HepG2 (cell line): ENCODE measurements around the gene PSMB3.

Experiments used
- EP300 ChIP-seq, 3 experiments: sonication (generic) in 1 of 3; formaldehyde crosslinking in 1 of 3; IDR thresholded peaks; 2 replicates each; pipeline versions ENCODE4 v1.5.1 to v1.6.1; 2011 to 2020; ENCODE audit warnings: low read depth in 2 of 3, low read length in 2 of 3, borderline replicate concordance in 1 of 3, improper control_type of control experiment in 1 of 3, mild to moderate bottlenecking in 1 of 3, missing genetic modification reagents in 1 of 3, moderate library complexity in 1 of 3
- GATA4 ChIP-seq: sonication (generic); IDR thresholded peaks from 2 replicates; pipeline ENCODE4 v1.6.1; 2016; ENCODE audit warnings: antibody characterized with exemption, low read depth, borderline replicate concordance
- MED1 ChIP-seq: sonication (generic); formaldehyde crosslinking; IDR thresholded peaks from 2 replicates; pipeline ENCODE4 v1.4.0; 2020; ENCODE audit warnings: missing genetic modification reagents
- RAD21 ChIP-seq: fragments of 450-650 bp; formaldehyde crosslinking; IDR thresholded peaks from 2 replicates; pipeline ENCODE4 v1.5.0; 2020; ENCODE audit warnings: mild to moderate bottlenecking
- SP1 ChIP-seq, 2 experiments: fragments of 450-650 bp in 1 of 2; sonication (generic) in 1 of 2; formaldehyde crosslinking in 1 of 2; IDR thresholded peaks; 2 replicates each; pipeline versions ENCODE4 v1.4.0 to v1.6.1; 2016 to 2020; ENCODE audit warnings: missing genetic modification reagents in 1 of 2
- SRSF1 ChIP-seq: fragments of 200-400 bp; formaldehyde crosslinking; optimal IDR thresholded peaks from 2 replicates; pipeline ENCODE3; 2017; ENCODE audit warnings: mild to moderate bottlenecking, low read depth, low read length, moderate library complexity
- ZKSCAN8 ChIP-seq: IDR thresholded peaks from 2 replicates; pipeline ENCODE4 v1.6.1; 2016; ENCODE audit warnings: borderline replicate concordance, missing genetic modification reagents, missing compliant biosample characterization
- ZNF10 ChIP-seq: sonication (generic); formaldehyde crosslinking; IDR thresholded peaks from 2 replicates; pipeline ENCODE4 v1.4.0; 2020; ENCODE audit warnings: mild to moderate bottlenecking, low read depth, missing genetic modification reagents, borderline replicate concordance
- ZNF282 ChIP-seq: fragments of 450-650 bp; IDR thresholded peaks from 2 replicates; pipeline ENCODE4 v1.6.1; 2018; ENCODE audit not compliant: partially characterized antibody
- ZNF720 ChIP-seq: sonication (generic); formaldehyde crosslinking; IDR thresholded peaks from 2 replicates; pipeline ENCODE4 v1.4.0; 2020; ENCODE audit warnings: missing genetic modification reagents
- TF ChIP-seq, protein P1 (sequence below): sonication (generic); formaldehyde crosslinking; conservative IDR thresholded peaks from 2 replicates; pipeline ENCODE4 v1.8.0; 2022; ENCODE audit warnings: low read depth, missing genetic modification reagents
- TF ChIP-seq, protein P2 (sequence below), 2 experiments: IDR thresholded peaks; 2 replicates each; pipeline ENCODE4 v1.6.1; 2011 to 2012; ENCODE audit warnings: low read length in 2 of 2, borderline replicate concordance in 1 of 2, low read depth in 1 of 2, mild to moderate bottlenecking in 1 of 2, moderate library complexity in 1 of 2
- TF ChIP-seq, protein P3 (sequence below): sonication (generic); formaldehyde crosslinking; IDR thresholded peaks from 2 replicates; pipeline ENCODE4 v1.4.0; 2020; ENCODE audit warnings: missing genetic modification reagents
- TF ChIP-seq, protein P4 (sequence below): sonication (generic); formaldehyde crosslinking; IDR thresholded peaks from 2 replicates; pipeline ENCODE4 v1.5.0; 2020; ENCODE audit warnings: mild to moderate bottlenecking, missing genetic modification reagents, moderate library complexity

DNA sequence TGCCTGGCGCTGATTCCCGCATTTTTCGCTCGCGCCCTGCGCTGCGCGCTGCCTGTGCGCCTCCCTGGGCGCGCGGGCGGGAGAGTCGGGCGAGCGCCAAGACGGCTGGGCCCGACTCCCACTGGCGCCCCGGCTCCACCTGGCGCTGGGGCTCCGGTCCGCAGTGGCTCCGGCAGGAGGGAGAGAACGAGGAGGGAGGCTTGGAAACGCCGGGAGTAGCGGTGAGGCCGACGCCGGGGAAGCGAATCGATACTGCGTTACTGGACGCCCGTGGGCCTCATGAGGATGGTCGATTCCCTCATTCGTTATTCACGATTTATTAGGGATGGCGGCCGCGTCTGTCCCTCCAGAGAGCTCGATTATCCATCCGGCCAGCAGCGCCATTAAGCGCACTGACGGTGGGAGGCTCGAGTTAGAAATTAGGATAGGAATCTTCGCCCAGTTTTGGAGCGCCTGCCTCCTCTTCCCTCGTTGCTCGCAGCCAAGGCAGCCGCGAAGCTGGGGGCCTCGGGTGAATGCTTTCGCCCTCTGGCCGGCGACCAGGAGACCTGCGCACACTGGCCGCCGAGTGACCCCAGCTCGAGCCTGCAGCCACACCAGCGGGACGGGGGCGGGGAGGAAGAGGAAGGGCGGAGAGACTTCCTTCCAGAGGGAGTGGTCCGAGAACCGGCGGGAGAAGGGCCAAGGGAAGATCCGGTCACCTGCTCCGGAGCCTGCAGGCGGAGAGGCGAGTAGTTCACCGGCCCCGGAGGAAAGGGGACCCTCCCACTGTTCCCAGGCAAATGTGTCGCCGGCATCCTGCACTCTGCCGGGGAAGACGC, 3.1 kb upstream of the PSMB3 start:
- TF ChIP-seq MED1 (CRISPR knock-in tag) (no peak; the same call in none of the 2 replicates), SP1 (IDR thresholded peaks at IDR 0.05) (no peak), SP1 (CRISPR knock-in tag; IDR thresholded peaks at IDR 0.05) (no peak), ZKSCAN8 (CRISPR knock-in tag) (no peak), ZNF10 (CRISPR knock-in tag) (no peak), EP300 (IDR thresholded peaks at IDR 0.05; ENCODE audit: low read depth in 2 of 2, low read length in 2 of 2) (no peak), EP300 (CRISPR knock-in tag; IDR thresholded peaks at IDR 0.05; ENCODE audit: borderline replicate concordance) (peak; percentile 15; the same call in 1 of the 2 replicates), RAD21 (0 out of 2 replicates have a peak, but pooled peaks have one; percentile 25), ZNF720 (CRISPR knock-in tag) (no peak), GATA4 (peak; percentile 76), SRSF1 (peak; percentile 44), ZNF282 (no peak)
- TF ChIP-seq, protein P1, sequence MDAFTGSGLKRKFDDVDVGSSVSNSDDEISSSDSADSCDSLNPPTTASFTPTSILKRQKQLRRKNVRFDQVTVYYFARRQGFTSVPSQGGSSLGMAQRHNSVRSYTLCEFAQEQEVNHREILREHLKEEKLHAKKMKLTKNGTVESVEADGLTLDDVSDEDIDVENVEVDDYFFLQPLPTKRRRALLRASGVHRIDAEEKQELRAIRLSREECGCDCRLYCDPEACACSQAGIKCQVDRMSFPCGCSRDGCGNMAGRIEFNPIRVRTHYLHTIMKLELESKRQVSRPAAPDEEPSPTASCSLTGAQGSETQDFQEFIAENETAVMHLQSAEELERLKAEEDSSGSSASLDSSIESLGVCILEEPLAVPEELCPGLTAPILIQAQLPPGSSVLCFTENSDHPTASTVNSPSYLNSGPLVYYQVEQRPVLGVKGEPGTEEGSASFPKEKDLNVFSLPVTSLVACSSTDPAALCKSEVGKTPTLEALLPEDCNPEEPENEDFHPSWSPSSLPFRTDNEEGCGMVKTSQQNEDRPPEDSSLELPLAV (CRISPR knock-in tag) = peak; percentile 76; the same call in 1 of the 2 replicates
- TF ChIP-seq, protein P2, sequence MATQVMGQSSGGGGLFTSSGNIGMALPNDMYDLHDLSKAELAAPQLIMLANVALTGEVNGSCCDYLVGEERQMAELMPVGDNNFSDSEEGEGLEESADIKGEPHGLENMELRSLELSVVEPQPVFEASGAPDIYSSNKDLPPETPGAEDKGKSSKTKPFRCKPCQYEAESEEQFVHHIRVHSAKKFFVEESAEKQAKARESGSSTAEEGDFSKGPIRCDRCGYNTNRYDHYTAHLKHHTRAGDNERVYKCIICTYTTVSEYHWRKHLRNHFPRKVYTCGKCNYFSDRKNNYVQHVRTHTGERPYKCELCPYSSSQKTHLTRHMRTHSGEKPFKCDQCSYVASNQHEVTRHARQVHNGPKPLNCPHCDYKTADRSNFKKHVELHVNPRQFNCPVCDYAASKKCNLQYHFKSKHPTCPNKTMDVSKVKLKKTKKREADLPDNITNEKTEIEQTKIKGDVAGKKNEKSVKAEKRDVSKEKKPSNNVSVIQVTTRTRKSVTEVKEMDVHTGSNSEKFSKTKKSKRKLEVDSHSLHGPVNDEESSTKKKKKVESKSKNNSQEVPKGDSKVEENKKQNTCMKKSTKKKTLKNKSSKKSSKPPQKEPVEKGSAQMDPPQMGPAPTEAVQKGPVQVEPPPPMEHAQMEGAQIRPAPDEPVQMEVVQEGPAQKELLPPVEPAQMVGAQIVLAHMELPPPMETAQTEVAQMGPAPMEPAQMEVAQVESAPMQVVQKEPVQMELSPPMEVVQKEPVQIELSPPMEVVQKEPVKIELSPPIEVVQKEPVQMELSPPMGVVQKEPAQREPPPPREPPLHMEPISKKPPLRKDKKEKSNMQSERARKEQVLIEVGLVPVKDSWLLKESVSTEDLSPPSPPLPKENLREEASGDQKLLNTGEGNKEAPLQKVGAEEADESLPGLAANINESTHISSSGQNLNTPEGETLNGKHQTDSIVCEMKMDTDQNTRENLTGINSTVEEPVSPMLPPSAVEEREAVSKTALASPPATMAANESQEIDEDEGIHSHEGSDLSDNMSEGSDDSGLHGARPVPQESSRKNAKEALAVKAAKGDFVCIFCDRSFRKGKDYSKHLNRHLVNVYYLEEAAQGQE (IDR thresholded peaks at IDR 0.05; ENCODE audit: borderline replicate concordance in 1 of 2, low read depth in 1 of 2, low read length in 2 of 2) = 0 out of 4 replicates have a peak, but pooled peaks of 1 of the 2 experiments have one; percentile 40
- TF ChIP-seq, protein P3, sequence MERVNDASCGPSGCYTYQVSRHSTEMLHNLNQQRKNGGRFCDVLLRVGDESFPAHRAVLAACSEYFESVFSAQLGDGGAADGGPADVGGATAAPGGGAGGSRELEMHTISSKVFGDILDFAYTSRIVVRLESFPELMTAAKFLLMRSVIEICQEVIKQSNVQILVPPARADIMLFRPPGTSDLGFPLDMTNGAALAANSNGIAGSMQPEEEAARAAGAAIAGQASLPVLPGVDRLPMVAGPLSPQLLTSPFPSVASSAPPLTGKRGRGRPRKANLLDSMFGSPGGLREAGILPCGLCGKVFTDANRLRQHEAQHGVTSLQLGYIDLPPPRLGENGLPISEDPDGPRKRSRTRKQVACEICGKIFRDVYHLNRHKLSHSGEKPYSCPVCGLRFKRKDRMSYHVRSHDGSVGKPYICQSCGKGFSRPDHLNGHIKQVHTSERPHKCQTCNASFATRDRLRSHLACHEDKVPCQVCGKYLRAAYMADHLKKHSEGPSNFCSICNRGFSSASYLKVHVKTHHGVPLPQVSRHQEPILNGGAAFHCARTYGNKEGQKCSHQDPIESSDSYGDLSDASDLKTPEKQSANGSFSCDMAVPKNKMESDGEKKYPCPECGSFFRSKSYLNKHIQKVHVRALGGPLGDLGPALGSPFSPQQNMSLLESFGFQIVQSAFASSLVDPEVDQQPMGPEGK (CRISPR knock-in tag) = peak; percentile 73
- TF ChIP-seq, protein P4, sequence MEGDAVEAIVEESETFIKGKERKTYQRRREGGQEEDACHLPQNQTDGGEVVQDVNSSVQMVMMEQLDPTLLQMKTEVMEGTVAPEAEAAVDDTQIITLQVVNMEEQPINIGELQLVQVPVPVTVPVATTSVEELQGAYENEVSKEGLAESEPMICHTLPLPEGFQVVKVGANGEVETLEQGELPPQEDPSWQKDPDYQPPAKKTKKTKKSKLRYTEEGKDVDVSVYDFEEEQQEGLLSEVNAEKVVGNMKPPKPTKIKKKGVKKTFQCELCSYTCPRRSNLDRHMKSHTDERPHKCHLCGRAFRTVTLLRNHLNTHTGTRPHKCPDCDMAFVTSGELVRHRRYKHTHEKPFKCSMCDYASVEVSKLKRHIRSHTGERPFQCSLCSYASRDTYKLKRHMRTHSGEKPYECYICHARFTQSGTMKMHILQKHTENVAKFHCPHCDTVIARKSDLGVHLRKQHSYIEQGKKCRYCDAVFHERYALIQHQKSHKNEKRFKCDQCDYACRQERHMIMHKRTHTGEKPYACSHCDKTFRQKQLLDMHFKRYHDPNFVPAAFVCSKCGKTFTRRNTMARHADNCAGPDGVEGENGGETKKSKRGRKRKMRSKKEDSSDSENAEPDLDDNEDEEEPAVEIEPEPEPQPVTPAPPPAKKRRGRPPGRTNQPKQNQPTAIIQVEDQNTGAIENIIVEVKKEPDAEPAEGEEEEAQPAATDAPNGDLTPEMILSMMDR (CRISPR knock-in tag) = peak; percentile 46
